CD4-positive, alpha-beta T cell (primary cell): ENCODE results near the gene RAB31. TPM values are rescaled to one million over a fixed set of nuclear protein-coding genes. Genes with fewer than 3 reads are reported as not detected.

Source experiments
- ATAC-seq: fragments of 200-7000 bp; cut with Tn5 transposase; one replicate; pipeline ENCODE4 v1.10.0; 2022; ENCODE audit warnings: mild to moderate bottlenecking; ENCODE audit not compliant: poor library complexity
- CTCF ChIA-PET: fragments of 350-600 bp; sonication (Branson Sonifier 250); formaldehyde crosslinking; loops from one replicate; lab custom pipeline; 2021; ENCODE audit warnings: antibody characterized with exemption, inconsistent platforms; lab: Charles Lee
- POLR2A ChIA-PET: fragments of 350-600 bp; sonication (Branson Sonifier 250); formaldehyde crosslinking; loops from one replicate; lab custom pipeline; 2021; ENCODE audit warnings: antibody characterized with exemption, inconsistent platforms; lab: Charles Lee
- DNase-seq, 14 experiments: peaks; one replicate each; pipeline ENCODE4 v3.0.0-alpha.2; 2013 to 2020; ENCODE audit warnings: mixed read lengths in 2 of 14
- H3K27ac ChIP-seq, 2 donors: one replicate each; pipeline versions ENCODE4 v1.5.1 to v1.7.0; 2013; ENCODE audit warnings: low read length in 2 of 2, low read depth in 1 of 2, mild to moderate bottlenecking in 1 of 2
- H3K27me3 ChIP-seq, 2 experiments: 1 replicate in 1 of 2; 2 replicates in 1 of 2; pipeline versions ENCODE4 v1.6.1 to v1.7.0; 2013; ENCODE audit warnings: low read length in 2 of 2, control low read depth in 1 of 2, mild to moderate bottlenecking in 1 of 2, moderate library complexity in 1 of 2; ENCODE audit not compliant: insufficient read depth in 2 of 2, control insufficient read depth in 1 of 2
- H3K36me3 ChIP-seq: one replicate; pipeline ENCODE4 v1.6.1; 2013; ENCODE audit warnings: low read length, control low read depth; ENCODE audit not compliant: insufficient read depth
- H3K4me1 ChIP-seq: one replicate; pipeline ENCODE4 v1.6.1; 2013; ENCODE audit warnings: low read length, control low read depth; ENCODE audit not compliant: insufficient read depth
- H3K4me3 ChIP-seq: one replicate; pipeline ENCODE4 v1.5.1; 2013; ENCODE audit warnings: mild to moderate bottlenecking, low read length, moderate library complexity
- H3K9me3 ChIP-seq, 2 experiments: 1 replicate in 1 of 2; 2 replicates in 1 of 2; pipeline versions ENCODE4 v1.6.1 to v1.7.0; 2013; ENCODE audit warnings: low read length in 2 of 2, mild to moderate bottlenecking in 2 of 2, control low read depth in 1 of 2, moderate library complexity in 1 of 2; ENCODE audit not compliant: control insufficient read depth in 1 of 2, insufficient read depth in 1 of 2
- H3K27ac Mint-ChIP-seq: one replicate; pipeline ENCODE4 v1.8.0; 2020; ENCODE audit warnings: mixed read lengths
- H3K27me3 Mint-ChIP-seq: one replicate; pipeline ENCODE4 v1.8.0; 2021; ENCODE audit warnings: mixed read lengths
- H3K36me3 Mint-ChIP-seq: one replicate; pipeline ENCODE4 v1.8.0; 2021; ENCODE audit warnings: low read depth, mixed read lengths
- H3K4me1 Mint-ChIP-seq: one replicate; pipeline ENCODE4 v1.8.0; 2021; ENCODE audit warnings: low read depth, mixed read lengths
- H3K4me3 Mint-ChIP-seq: one replicate; pipeline ENCODE4 v1.8.0; 2020; ENCODE audit warnings: mild to moderate bottlenecking, mixed read lengths
- H3K9me3 Mint-ChIP-seq: one replicate; pipeline ENCODE4 v1.8.0; 2020; ENCODE audit warnings: mixed read lengths
- CTCF ChIP-seq: fragments of 200-600 bp; IDR thresholded peaks from one replicate; pipeline ENCODE4 v1.8.0; 2022; ENCODE audit warnings: antibody characterized with exemption, mild to moderate bottlenecking
- intact Hi-C, 2 experiments: fragments of 100-400 bp; cut with DNase I in 1 of 2; cut with micrococcal nuclease in 1 of 2; formaldehyde crosslinking; loops; one replicate each; pipeline versions ENCODE4 v1.15.1 to v1.9.0; 2023 to 2025; cut with DNase I, micrococcal nuclease
- total RNA-seq, 174 experiments: library from RNA in 2 of 174; stranded (reverse) in 2 of 174; gene quantifications; one replicate each; pipeline ENCODE4 v1.2.3 and lab custom pipeline; 2021 to 2026

The RAB31 gene
- total RNA-seq, 2 experiments from 2014 or later: 1.1 to 1.3 TPM

GRCh38 chr18:9663377-9663776, 44.7 kb upstream of the RAB31 start:
- TF ChIP-seq CTCF: no peak
- Mint-ChIP-seq H3K4me3 (no peak overlapping the region), H3K27ac (no peak overlapping the region), H3K27me3 (no peaks in the 10 kb centered on the region), H3K4me1 (no peaks in the 10 kb centered on the region), H3K36me3 (no peaks in the 10 kb centered on the region), H3K9me3 (no peaks in the 10 kb centered on the region)
- ATAC-seq (no peak), DNase-seq (no peak)
- ChIA-PET CTCF (no interaction called here), POLR2A (no interaction called here)
- Histone ChIP-seq H3K4me1 (no peaks in the 10 kb centered on the region), H3K36me3 (no peaks in the 10 kb centered on the region), H3K9me3 (no peaks in the 10 kb centered on the region), H3K27me3 (no peaks in the 10 kb centered on the region), H3K4me3 (no peak overlapping the region), H3K27ac (no peak overlapping the region)
- intact Hi-C loops: no loop called here

- Mint-ChIP-seq H3K36me3 (no peaks in the 10 kb centered on the region), H3K4me3 (no peak overlapping the region), H3K9me3 (no peaks in the 10 kb centered on the region), H3K27me3 (no peaks in the 10 kb centered on the region), H3K4me1 (no peaks in the 10 kb centered on the region), H3K27ac (no peak overlapping the region)
- Histone ChIP-seq H3K27ac (no peak overlapping the region), H3K4me3 (no peak overlapping the region), H3K9me3 (no peaks in the 10 kb centered on the region), H3K36me3 (no peaks in the 10 kb centered on the region), H3K27me3 (no peaks in the 10 kb centered on the region), H3K4me1 (no peaks in the 10 kb centered on the region)
- intact Hi-C loops: no loop called here
- ChIA-PET CTCF (no interaction called here), POLR2A (no interaction called here)
- TF ChIP-seq CTCF: no peak
- DNase-seq: no peak
- no peak for ATAC-seq
Measured at GRCh38 chr18:9665314-9665713, 42.8 kb upstream of the RAB31 start.

DNA sequence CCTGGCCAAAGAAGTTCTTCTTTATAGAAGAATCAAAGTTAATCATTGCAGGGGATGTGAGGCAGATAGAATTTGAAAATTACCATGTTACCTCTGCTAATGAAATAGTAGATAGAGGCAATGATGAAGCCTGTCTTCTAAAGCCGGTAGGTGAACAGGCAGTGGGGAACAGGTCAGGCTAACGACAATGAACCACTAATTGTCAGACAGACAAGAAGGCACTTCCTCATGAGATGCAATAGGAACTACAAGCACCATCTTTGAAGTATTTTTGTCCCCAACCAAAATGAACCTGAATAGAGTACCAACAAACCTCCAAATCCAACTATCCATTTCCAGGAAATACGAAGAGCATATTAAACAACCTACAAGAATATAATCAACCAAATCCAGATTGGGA, 41.6 kb upstream of the RAB31 start:
- CTCF ChIA-PET: no interaction called here
- no peaks in the 10 kb centered on the region for H3K36me3 Mint-ChIP-seq
- Histone ChIP-seq H3K27ac (no peak overlapping the region), H3K36me3 (no peaks in the 10 kb centered on the region), H3K27me3 (no peaks in the 10 kb centered on the region), H3K4me3 (no peak overlapping the region), H3K4me1 (no peaks in the 10 kb centered on the region), H3K9me3 (no peaks in the 10 kb centered on the region)
- ATAC-seq (no peak), DNase-seq (no peak)
- no peak for TF ChIP-seq CTCF
- intact Hi-C loops: no loop called here
- POLR2A ChIA-PET: no interaction called here
- no peak overlapping the region for H3K27ac Mint-ChIP-seq
- no peaks in the 10 kb centered on the region for H3K9me3 Mint-ChIP-seq
- H3K4me3 Mint-ChIP-seq: no peak overlapping the region
- H3K27me3 Mint-ChIP-seq: no peaks in the 10 kb centered on the region
- no peaks in the 10 kb centered on the region for H3K4me1 Mint-ChIP-seq
